Transverse colon (tissue), 4 donors: ENCODE results near the gene CAD. TPM values are rescaled to one million over a fixed set of nuclear protein-coding genes. Genes with fewer than 3 reads are reported as not detected.

ENCODE experiments used
- DNase-seq: peaks from one replicate; pipeline ENCODE4 v3.0.0-alpha.2; 2019
- H3K27ac ChIP-seq, 4 donors: fragments of 200-600 bp; sonication (generic); 2 replicates each; pipeline ENCODE4 v1.5.1; 2016 to 2018; ENCODE audit warnings: inconsistent platforms in 4 of 4
- H3K27me3 ChIP-seq: fragments of 200-600 bp; sonication (generic); 2 replicates; pipeline ENCODE4 v1.5.1; 2017; ENCODE audit warnings: inconsistent platforms
- H3K36me3 ChIP-seq, 4 donors: fragments of 200-600 bp; sonication (generic); 2 replicates each; pipeline ENCODE4 v1.5.1; 2017 to 2019; ENCODE audit warnings: inconsistent platforms in 4 of 4
- H3K4me1 ChIP-seq, 4 donors: fragments of 200-600 bp; sonication (generic); 2 replicates each; pipeline ENCODE4 v1.5.1; 2017 to 2020; ENCODE audit warnings: inconsistent platforms in 4 of 4
- H3K4me3 ChIP-seq, 4 donors: fragments of 200-600 bp; sonication (generic); 1 replicate in 1 of 4; 2 replicates in 3 of 4; pipeline versions ENCODE4 v1.5.1 to v1.6.1; 2017 to 2019; ENCODE audit warnings: inconsistent platforms in 4 of 4
- H3K9me3 ChIP-seq, 2 donors: fragments of 200-600 bp; sonication (generic); 2 replicates each; pipeline ENCODE4 v1.5.1; 2017 to 2019; ENCODE audit warnings: inconsistent platforms in 2 of 2
- EP300 ChIP-seq: sonication (generic); formaldehyde crosslinking; IDR thresholded peaks from one replicate; pipeline ENCODE4 v1.6.1; 2017; ENCODE audit warnings: antibody characterized with exemption, low read depth
- POLR2A ChIP-seq: fragments of 450-650 bp; IDR thresholded peaks from one replicate; pipeline ENCODE4 v1.6.1; 2016; ENCODE audit warnings: antibody characterized with exemption, mild to moderate bottlenecking, moderate library complexity
- POLR2AphosphoS5 ChIP-seq, 3 donors: sonication (generic); formaldehyde crosslinking; IDR thresholded peaks; one replicate each; pipeline ENCODE4 v1.6.1; 2016; ENCODE audit warnings: antibody characterized with exemption in 3 of 3
- WGBS, 2 donors: methylation state at CpG; one replicate each; pipeline ENCODE4 v1.1.5; 2018; ENCODE audit warnings: low coverage in 1 of 2; 5-methylcytosine and 5-hydroxymethylcytosine counted together
- in situ Hi-C, 4 donors: fragments of 200-750 bp; cut with MboI; loops; one replicate each; pipeline versions ENCODE4 v1.15.0 to v1.15.1; 2017; ENCODE audit warnings: low sequenced_read_pairs in 3 of 4, low pct_ligation_motif_present in 1 of 4, low pct_unique_long_range_greater_than_20kb in 1 of 4
- intact Hi-C: fragments of 100-400 bp; cut with DNase I; formaldehyde crosslinking; loops from one replicate; pipeline ENCODE4 v1.15.1; 2023; ENCODE audit warnings: low total_unique reads
- total RNA-seq, 4 donors: library from RNA; depleted of rRNA; stranded (reverse); fragments of >200 nt; gene quantifications; one replicate each; pipeline ENCODE4 v1.1.0, GENCODE V29; 2016
- TF ChIP-seq, protein P1 (sequence below), 5 experiments: fragments of 200-600 bp in 3 of 5; fragments of 450-650 bp in 2 of 5; sonication (generic) in 3 of 5; IDR thresholded peaks; 1 replicate in 2 of 5; 2 replicates in 3 of 5; pipeline ENCODE4 v1.5.1; 2016 to 2017; ENCODE audit warnings: antibody characterized with exemption in 5 of 5, inconsistent platforms in 3 of 5, mild to moderate bottlenecking in 2 of 5, moderate library complexity in 1 of 5

Gene CAD
- total RNA-seq: 10 to 100 TPM; 11.9 to 25.9 (median 16.6) TPM

DNA sequence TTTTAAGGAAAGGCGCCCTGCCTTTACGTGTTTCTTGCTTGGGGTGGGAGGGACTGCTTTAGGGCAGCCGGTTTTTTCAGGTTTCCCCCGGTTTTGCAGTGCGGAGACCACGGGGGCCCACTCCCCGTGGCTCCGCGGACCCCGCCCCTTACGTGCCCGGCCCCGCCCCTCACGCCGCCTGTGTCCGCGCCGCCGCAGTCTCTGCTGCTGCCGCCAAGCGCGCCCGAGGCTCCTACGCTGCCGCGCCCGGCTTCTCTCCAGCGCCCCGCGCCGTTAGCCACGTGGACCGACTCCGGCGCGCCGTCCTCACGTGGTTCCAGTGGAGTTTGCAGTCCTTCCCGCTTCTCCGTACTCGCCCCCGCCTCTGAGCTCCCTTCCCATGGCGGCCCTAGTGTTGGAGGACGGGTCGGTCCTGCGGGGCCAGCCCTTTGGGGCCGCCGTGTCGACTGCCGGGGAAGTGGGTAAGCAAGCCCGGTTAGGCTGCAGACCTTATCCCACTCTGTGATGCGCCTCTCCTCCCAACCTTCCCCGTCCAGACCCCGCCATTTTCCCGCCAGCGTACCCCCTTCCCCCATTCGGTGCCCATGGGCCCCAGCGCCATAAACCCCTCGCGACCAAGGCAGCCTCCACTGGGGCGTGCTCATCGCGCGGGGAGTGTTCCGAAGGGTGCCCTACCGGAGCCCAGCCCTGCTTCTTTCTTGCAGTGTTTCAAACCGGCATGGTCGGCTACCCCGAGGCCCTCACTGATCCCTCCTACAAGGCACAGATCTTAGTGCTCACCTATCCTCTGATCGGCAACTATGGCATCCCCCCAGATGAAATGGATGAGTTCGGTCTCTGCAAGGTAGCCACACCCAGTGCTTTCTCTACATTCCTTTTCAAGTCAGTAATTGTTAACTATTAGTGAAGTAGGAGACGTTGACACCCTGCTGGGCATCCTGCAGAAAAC lies at the start of gene CAD:
CAD (plus strand) TSS at position 197 of the 949 bp plus-strand sequence; CDS start at position 380, 183 bp downstream.
- in situ Hi-C loops: loop anchor here in 1 of 4 donors (25.0 kb wide), 1 partner anchor 105 kb away; the partner anchor contains the start of genes ABHD1 and CGREF1
- intact Hi-C loops: loop anchor here (10.0 kb wide), 1 partner anchor 83 kb away; the partner anchor contains the start of genes PREB and PRR30
- peak; percentile 90 for DNase-seq

DNA sequence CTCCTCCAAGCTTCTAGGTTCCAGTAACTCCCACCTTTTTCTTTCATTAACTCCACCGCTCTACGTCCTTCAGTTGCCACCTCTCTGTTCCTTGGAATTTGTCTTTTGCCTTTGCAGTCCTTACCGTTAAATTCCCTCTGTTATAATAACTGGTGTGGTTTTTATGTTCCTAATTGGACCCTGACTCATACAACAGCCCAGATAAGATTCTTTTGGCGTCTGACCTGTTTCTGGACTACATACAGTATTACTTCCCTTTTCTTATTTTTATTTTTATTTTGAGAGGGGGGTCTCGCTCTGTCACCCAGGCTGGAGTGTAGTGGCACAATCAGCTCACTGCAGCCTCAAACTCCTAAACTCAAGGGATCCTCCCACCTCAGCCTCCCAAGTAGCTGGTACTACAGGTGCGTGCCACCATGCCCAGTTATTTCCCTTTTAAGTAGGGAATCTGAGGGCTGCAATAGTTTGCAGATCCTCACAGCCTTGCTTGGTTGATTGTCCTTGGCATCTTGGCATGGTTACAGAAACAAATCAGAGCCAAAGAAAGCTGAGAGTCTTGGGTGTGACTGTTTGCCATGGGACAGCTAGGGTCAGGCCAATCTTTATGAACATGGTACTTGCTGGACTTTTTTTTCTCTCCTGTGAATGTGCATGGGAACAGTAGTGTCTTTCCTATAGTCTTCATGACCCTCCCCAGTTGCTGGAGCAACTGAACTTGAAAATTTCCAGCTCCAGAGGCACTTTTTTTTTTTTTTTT lies 46.4 kb upstream of the CAD start:
- no peak for DNase-seq
- in situ Hi-C loops (no loop called here), intact Hi-C loops (loop anchor here (5.0 kb wide), 1 partner anchor 137 kb away; the partner anchor contains the start of gene UCN)
- no peaks in the 10 kb centered on the region for H3K36me3 ChIP-seq
- H3K27me3 ChIP-seq: no peaks in the 10 kb centered on the region
- no peak overlapping the region for H3K27ac ChIP-seq
- TF ChIP-seq, protein P1, sequence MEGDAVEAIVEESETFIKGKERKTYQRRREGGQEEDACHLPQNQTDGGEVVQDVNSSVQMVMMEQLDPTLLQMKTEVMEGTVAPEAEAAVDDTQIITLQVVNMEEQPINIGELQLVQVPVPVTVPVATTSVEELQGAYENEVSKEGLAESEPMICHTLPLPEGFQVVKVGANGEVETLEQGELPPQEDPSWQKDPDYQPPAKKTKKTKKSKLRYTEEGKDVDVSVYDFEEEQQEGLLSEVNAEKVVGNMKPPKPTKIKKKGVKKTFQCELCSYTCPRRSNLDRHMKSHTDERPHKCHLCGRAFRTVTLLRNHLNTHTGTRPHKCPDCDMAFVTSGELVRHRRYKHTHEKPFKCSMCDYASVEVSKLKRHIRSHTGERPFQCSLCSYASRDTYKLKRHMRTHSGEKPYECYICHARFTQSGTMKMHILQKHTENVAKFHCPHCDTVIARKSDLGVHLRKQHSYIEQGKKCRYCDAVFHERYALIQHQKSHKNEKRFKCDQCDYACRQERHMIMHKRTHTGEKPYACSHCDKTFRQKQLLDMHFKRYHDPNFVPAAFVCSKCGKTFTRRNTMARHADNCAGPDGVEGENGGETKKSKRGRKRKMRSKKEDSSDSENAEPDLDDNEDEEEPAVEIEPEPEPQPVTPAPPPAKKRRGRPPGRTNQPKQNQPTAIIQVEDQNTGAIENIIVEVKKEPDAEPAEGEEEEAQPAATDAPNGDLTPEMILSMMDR (IDR thresholded peaks at IDR 0.05): no peak
- no peak for TF ChIP-seq POLR2A
- TF ChIP-seq EP300: no peak
- no peak for TF ChIP-seq POLR2AphosphoS5 (IDR thresholded peaks at IDR 0.05)
- peaks cover 0 to 15% (median 8%) of the 10 kb centered on the region in 4 donors for H3K4me1 ChIP-seq
- no peaks in the 10 kb centered on the region for H3K9me3 ChIP-seq
- 49 to 53% methylated on average over 5 to 6 of the region's 6 CpGs for WGBS, 2 donors
- H3K4me3 ChIP-seq: no peak overlapping the region

More for the DNA sequence above, at the start of gene CAD:
- peaks cover 15 to 27% (median 18%) of the 10 kb centered on the region in 4 donors for H3K4me1 ChIP-seq
- WGBS, 2 donors: 1 to 10% methylated on average over 2 to 70 of the region's 72 CpGs
- no peaks in the 10 kb centered on the region for H3K27me3 ChIP-seq
- TF ChIP-seq POLR2AphosphoS5 (IDR thresholded peaks at IDR 0.05) (peak; percentile 26 to 69 (median 58)), POLR2A (peak; percentile 48), EP300 (no peak)
- TF ChIP-seq, protein P1 (IDR thresholded peaks at IDR 0.05): peak; percentile 16 to 54 (median 29)
- peaks cover 0 to 7% (median 2%) of the 10 kb centered on the region in 4 donors for H3K36me3 ChIP-seq
- H3K27ac ChIP-seq: peak within 1 kb of the TSS; percentile 70 to 81 (median 78)
- H3K9me3 ChIP-seq: no peaks in the 10 kb centered on the region
- H3K4me3 ChIP-seq: peak within 1 kb of the TSS; percentile 54 to 63 (median 56)

DNA sequence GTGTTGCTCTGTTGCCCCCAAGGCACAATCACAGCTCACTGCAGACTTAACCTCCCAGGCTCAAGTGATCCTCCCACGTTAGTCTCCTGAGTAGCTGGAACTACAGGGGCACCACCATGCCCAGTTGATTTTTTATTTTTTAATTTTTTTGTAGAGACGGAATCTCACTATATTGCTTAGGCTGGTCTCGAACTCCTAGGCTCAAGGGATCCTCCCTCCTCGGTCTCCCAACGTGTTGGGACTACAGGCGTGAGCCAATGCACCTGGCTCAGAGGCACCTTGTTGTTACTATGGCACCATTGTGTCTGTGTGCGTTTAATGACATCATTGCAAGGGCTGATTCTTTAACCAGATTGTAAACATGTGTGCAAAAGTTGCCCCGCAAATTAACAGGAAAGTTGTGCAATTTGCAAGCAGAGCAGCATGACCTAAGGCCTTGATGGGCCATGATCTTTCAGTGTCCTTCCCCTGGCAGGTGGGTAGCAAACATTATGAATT lies 45.8 kb upstream of the CAD start:
- Histone ChIP-seq H3K27me3 (no peaks in the 10 kb centered on the region), H3K27ac (no peak overlapping the region), H3K9me3 (no peaks in the 10 kb centered on the region), H3K4me1 (peaks cover 0 to 15% (median 8%) of the 10 kb centered on the region in 4 donors), H3K4me3 (no peak overlapping the region), H3K36me3 (no peaks in the 10 kb centered on the region)
- 51% methylated on average over 8 of the region's 8 CpGs; no CpG with 5 or more reads in 1 of the 2 donors for WGBS, 2 donors
- no peak for TF ChIP-seq POLR2AphosphoS5 (IDR thresholded peaks at IDR 0.05)
- no peak for TF ChIP-seq POLR2A
- TF ChIP-seq, protein P1 (IDR thresholded peaks at IDR 0.05): no peak
- no peak for TF ChIP-seq EP300
- intact Hi-C loops: loop anchor here (5.0 kb wide), 1 partner anchor 136 kb away; the partner anchor contains the start of gene UCN
- in situ Hi-C loops: no loop called here
- no peak for DNase-seq
